SK-N-SH treated with all-trans-retinoic acid at 6 μM for 48 hours (cell line): Measurements from ENCODE around the gene CCDC63.
"Not testable (repeated sequence)": the region's sequence is repeated elsewhere in the genome, so short reads cannot be mapped to it uniquely, and the experiment has no call there.

Experiments used
- ATAC-seq: fragments of 200-7000 bp; cut with Tn5 transposase; 3 replicates; pipeline ENCODE4 v1.9.1; 2020; ENCODE audit warnings: mild to moderate bottlenecking, moderate library complexity
- ARNTL ChIP-seq: fragments of 450-650 bp; formaldehyde crosslinking; IDR thresholded peaks from 2 replicates; pipeline ENCODE4 v1.5.0; 2020; ENCODE audit warnings: low read depth, mild to moderate bottlenecking, moderate library complexity, borderline replicate concordance
- BACH2 ChIP-seq: fragments of 250-450 bp; sonication (Bioruptor Pico); IDR thresholded peaks from 2 replicates; pipeline ENCODE4 v1.9.0; 2021; ENCODE audit warnings: mild to moderate bottlenecking, borderline replicate concordance
- CSDC2 ChIP-seq: fragments of 250-450 bp; sonication (Bioruptor Pico); IDR thresholded peaks from 2 replicates; pipeline ENCODE4 v1.5.0; 2020; ENCODE audit warnings: mild to moderate bottlenecking, moderate library complexity
- GLIS3 ChIP-seq: fragments of 250-450 bp; sonication (Bioruptor Pico); IDR thresholded peaks from 2 replicates; pipeline ENCODE4 v1.5.0; 2020; ENCODE audit warnings: mild to moderate bottlenecking, moderate library complexity
- ISL1 ChIP-seq: fragments of 250-450 bp; sonication (Bioruptor Pico); IDR thresholded peaks from 2 replicates; pipeline ENCODE4 v2.1.2; 2022; ENCODE audit warnings: mild to moderate bottlenecking, moderate library complexity
- OSR1 ChIP-seq: fragments of 250-450 bp; sonication (Bioruptor Pico); IDR thresholded peaks from 2 replicates; pipeline ENCODE4 v1.8.0; 2022; ENCODE audit warnings: moderate library complexity, mild to moderate bottlenecking, inconsistent platforms
- PPARA ChIP-seq: fragments of 250-450 bp; sonication (Bioruptor Pico); IDR thresholded peaks from 2 replicates; pipeline ENCODE4 v1.5.0; 2020; ENCODE audit warnings: mild to moderate bottlenecking, borderline replicate concordance
- TCF4 ChIP-seq: fragments of 250-450 bp; sonication (Bioruptor Pico); IDR thresholded peaks from 2 replicates; pipeline ENCODE4 v1.8.0; 2021; ENCODE audit warnings: mild to moderate bottlenecking, moderate library complexity, borderline replicate concordance
- TOX ChIP-seq: fragments of 250-450 bp; sonication (Bioruptor Pico); IDR thresholded peaks from 2 replicates; pipeline ENCODE4 v1.8.0; 2021; ENCODE audit warnings: mild to moderate bottlenecking, moderate library complexity, borderline replicate concordance
- ZC3H10 ChIP-seq: fragments of 250-450 bp; sonication (Bioruptor Pico); IDR thresholded peaks from 2 replicates; pipeline ENCODE4 v1.5.1; 2021; ENCODE audit warnings: mild to moderate bottlenecking, moderate library complexity
- ZFP3 ChIP-seq: fragments of 250-450 bp; sonication (Bioruptor Pico); IDR thresholded peaks from 2 replicates; pipeline ENCODE4 v1.5.0; 2020; ENCODE audit warnings: mild to moderate bottlenecking, moderate library complexity
- ZFP30 ChIP-seq: fragments of 450-650 bp; formaldehyde crosslinking; IDR thresholded peaks from 2 replicates; pipeline ENCODE4 v1.5.0; 2022; ENCODE audit warnings: mild to moderate bottlenecking, moderate library complexity
- ZNF565 ChIP-seq: fragments of 450-650 bp; formaldehyde crosslinking; conservative IDR thresholded peaks from 2 replicates; pipeline ENCODE4 v1.5.0; 2020; ENCODE audit warnings: low read depth, mild to moderate bottlenecking, moderate library complexity
- ZNF70 ChIP-seq: fragments of 450-650 bp; formaldehyde crosslinking; IDR thresholded peaks from 2 replicates; pipeline ENCODE4 v1.5.0; 2020; ENCODE audit warnings: mild to moderate bottlenecking, moderate library complexity
- ZNF8 ChIP-seq: fragments of 450-650 bp; formaldehyde crosslinking; IDR thresholded peaks from 2 replicates; pipeline ENCODE4 v1.5.0; 2020; ENCODE audit warnings: mild to moderate bottlenecking, moderate library complexity
- TF ChIP-seq, protein P1 (sequence below): fragments of 250-450 bp; sonication (Bioruptor Pico); IDR thresholded peaks from 2 replicates; pipeline ENCODE4 v1.5.0; 2020; ENCODE audit warnings: mild to moderate bottlenecking, moderate library complexity
- TF ChIP-seq, protein P2 (sequence below): fragments of 250-450 bp; sonication (Bioruptor Pico); IDR thresholded peaks from 2 replicates; pipeline ENCODE4 v1.8.0; 2021; ENCODE audit warnings: low read depth, mild to moderate bottlenecking, moderate library complexity, borderline replicate concordance
- TF ChIP-seq, protein P3 (sequence below): fragments of 250-450 bp; sonication (Bioruptor Pico); IDR thresholded peaks from 2 replicates; pipeline ENCODE4 v1.5.1; 2020; ENCODE audit warnings: low read depth, mild to moderate bottlenecking, moderate library complexity
- TF ChIP-seq, protein P4 (sequence below): fragments of 250-450 bp; sonication (Bioruptor Pico); IDR thresholded peaks from 2 replicates; pipeline ENCODE4 v1.5.1; 2021; ENCODE audit warnings: mild to moderate bottlenecking, moderate library complexity
- TF ChIP-seq, protein P5 (sequence below): fragments of 250-450 bp; sonication (Bioruptor Pico); IDR thresholded peaks from 2 replicates; pipeline ENCODE4 v1.8.0; 2020; ENCODE audit warnings: mild to moderate bottlenecking, moderate library complexity, borderline replicate concordance

CCDC63 gene

DNA sequence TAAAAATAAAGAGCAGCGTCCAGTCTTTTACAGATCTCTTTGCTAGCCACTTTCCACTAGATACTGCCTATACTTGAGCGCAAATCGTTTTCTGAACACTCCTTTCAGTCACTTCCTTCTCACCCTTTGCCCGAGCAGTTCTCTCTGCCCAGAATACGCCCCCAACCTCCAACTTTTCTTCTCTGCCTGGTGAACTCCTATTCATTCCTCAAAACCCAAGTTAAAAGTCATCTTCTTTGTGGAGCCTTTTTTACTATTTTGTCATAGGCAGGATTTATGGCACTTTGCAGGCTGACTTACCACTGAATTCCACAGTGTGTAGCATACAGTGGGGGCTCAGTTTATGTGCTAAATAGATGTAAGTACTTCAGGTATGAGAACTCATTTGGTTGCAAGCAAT lies 4.0 kb downstream of the CCDC63 start:
- TF ChIP-seq ZFP3 (CRISPR knock-in tag) (peak; percentile 97), ARNTL (no peak)
- TF ChIP-seq, all 23 proteins: peak for 1
- no peak for ATAC-seq

DNA sequence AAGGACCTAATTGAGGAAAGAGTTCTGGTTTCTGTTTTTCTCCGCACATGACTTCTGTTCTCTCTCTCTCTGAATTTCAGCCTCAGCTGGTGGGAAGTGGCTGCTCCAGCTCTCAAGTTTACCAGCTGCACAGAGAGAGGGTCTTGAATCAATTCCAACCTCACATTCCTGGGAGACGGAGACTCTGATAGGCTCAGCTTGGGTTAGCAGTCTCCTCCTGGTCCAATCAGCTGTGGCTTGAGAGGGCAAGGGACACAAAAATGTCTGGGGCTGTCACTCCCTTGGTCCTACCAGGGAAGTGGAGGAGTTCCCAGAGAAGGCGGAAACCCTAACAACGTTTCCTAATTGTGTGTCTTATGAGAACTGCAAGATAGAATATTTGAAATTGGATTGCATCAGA lies 7.0 kb downstream of the CCDC63 start:
- no peak for ATAC-seq
- TF ChIP-seq, protein P1, sequence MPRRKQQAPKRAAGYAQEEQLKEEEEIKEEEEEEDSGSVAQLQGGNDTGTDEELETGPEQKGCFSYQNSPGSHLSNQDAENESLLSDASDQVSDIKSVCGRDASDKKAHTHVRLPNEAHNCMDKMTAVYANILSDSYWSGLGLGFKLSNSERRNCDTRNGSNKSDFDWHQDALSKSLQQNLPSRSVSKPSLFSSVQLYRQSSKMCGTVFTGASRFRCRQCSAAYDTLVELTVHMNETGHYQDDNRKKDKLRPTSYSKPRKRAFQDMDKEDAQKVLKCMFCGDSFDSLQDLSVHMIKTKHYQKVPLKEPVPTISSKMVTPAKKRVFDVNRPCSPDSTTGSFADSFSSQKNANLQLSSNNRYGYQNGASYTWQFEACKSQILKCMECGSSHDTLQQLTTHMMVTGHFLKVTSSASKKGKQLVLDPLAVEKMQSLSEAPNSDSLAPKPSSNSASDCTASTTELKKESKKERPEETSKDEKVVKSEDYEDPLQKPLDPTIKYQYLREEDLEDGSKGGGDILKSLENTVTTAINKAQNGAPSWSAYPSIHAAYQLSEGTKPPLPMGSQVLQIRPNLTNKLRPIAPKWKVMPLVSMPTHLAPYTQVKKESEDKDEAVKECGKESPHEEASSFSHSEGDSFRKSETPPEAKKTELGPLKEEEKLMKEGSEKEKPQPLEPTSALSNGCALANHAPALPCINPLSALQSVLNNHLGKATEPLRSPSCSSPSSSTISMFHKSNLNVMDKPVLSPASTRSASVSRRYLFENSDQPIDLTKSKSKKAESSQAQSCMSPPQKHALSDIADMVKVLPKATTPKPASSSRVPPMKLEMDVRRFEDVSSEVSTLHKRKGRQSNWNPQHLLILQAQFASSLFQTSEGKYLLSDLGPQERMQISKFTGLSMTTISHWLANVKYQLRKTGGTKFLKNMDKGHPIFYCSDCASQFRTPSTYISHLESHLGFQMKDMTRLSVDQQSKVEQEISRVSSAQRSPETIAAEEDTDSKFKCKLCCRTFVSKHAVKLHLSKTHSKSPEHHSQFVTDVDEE: no peak
- no peak for TF ChIP-seq ZFP3 (CRISPR knock-in tag)
- TF ChIP-seq, protein P2, sequence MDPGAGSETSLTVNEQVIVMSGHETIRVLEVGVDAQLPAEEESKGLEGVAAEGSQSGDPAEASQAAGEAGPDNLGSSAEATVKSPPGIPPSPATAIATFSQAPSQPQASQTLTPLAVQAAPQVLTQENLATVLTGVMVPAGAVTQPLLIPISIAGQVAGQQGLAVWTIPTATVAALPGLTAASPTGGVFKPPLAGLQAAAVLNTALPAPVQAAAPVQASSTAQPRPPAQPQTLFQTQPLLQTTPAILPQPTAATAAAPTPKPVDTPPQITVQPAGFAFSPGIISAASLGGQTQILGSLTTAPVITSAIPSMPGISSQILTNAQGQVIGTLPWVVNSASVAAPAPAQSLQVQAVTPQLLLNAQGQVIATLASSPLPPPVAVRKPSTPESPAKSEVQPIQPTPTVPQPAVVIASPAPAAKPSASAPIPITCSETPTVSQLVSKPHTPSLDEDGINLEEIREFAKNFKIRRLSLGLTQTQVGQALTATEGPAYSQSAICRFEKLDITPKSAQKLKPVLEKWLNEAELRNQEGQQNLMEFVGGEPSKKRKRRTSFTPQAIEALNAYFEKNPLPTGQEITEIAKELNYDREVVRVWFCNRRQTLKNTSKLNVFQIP: no peak
- no peak for TF ChIP-seq PPARA (CRISPR knock-in tag)
- TF ChIP-seq ISL1 (CRISPR knock-in tag): no peak
- TF ChIP-seq TCF4 (CRISPR knock-in tag): no peak
- TF ChIP-seq, protein P3, sequence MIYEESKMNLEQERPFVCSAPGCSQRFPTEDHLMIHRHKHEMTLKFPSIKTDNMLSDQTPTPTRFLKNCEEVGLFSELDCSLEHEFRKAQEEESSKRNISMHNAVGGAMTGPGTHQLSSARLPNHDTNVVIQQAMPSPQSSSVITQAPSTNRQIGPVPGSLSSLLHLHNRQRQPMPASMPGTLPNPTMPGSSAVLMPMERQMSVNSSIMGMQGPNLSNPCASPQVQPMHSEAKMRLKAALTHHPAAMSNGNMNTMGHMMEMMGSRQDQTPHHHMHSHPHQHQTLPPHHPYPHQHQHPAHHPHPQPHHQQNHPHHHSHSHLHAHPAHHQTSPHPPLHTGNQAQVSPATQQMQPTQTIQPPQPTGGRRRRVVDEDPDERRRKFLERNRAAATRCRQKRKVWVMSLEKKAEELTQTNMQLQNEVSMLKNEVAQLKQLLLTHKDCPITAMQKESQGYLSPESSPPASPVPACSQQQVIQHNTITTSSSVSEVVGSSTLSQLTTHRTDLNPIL (CRISPR knock-in tag): no peak
- TF ChIP-seq ZNF565 (CRISPR knock-in tag): no peak
- no peak for TF ChIP-seq ARNTL
- TF ChIP-seq ZC3H10 (CRISPR knock-in tag): no peak
- no peak for TF ChIP-seq TOX (CRISPR knock-in tag)
- TF ChIP-seq ZNF8 (CRISPR knock-in tag): no peak
- TF ChIP-seq CSDC2 (CRISPR knock-in tag): no peak
- no peak for TF ChIP-seq BACH2 (CRISPR knock-in tag)

DNA sequence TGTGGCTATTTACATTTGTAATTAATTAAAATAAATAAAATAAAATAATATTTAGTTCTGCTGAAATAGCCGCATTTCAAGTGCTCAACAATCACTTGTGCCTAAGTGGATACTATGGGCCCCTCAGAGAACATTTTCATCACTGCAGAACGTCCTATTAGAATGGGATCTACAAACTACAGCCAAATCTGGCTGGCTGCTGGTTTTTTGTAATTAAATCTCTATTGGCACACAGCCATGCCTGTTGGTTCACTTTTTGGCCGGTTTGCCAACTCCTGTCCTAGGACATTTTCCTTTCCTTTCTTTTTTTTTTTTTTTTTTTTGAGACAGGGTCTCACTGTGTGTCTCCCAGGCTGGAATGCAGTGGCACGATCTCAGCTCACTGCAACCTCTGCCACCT lies 9.8 kb downstream of the CCDC63 start:
- ATAC-seq: peak; percentile 40; the same call in 1 of the 3 replicates
- TF ChIP-seq ZC3H10 (CRISPR knock-in tag) (no peak), ZNF565 (CRISPR knock-in tag) (no peak), ZFP30 (CRISPR knock-in tag) (no peak), ZNF8 (CRISPR knock-in tag) (no peak), PPARA (CRISPR knock-in tag) (no peak), GLIS3 (CRISPR knock-in tag) (no peak), ISL1 (CRISPR knock-in tag) (no peak)
- TF ChIP-seq, all 23 proteins: peak for 0

DNA sequence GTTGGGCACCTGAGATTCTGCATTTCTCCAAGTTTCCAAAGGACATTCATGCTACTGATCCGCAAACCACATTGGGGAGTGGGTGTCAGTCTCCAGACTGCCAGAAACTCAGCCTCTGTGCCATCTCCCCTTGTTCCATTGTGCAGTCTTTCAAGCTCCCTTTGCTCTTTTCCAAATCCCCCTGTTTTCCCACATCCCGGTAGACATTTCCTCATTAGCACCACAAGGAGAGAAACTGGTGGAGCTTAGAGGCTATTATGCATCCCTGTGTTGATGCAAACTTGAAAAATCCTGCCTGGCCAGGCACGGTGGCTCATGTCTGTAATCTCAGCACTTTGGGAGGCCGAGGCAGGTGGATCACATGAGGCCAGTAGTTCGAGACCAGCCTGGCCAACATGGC lies 10.7 kb downstream of the CCDC63 start:
- TF ChIP-seq ARNTL: no peak
- TF ChIP-seq BACH2 (CRISPR knock-in tag): no peak
- TF ChIP-seq, protein P4, sequence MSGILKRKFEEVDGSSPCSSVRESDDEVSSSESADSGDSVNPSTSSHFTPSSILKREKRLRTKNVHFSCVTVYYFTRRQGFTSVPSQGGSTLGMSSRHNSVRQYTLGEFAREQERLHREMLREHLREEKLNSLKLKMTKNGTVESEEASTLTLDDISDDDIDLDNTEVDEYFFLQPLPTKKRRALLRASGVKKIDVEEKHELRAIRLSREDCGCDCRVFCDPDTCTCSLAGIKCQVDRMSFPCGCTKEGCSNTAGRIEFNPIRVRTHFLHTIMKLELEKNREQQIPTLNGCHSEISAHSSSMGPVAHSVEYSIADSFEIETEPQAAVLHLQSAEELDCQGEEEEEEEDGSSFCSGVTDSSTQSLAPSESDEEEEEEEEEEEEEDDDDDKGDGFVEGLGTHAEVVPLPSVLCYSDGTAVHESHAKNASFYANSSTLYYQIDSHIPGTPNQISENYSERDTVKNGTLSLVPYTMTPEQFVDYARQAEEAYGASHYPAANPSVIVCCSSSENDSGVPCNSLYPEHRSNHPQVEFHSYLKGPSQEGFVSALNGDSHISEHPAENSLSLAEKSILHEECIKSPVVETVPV (CRISPR knock-in tag): no peak
- no peak for TF ChIP-seq ZNF70
- no peak for ATAC-seq

DNA sequence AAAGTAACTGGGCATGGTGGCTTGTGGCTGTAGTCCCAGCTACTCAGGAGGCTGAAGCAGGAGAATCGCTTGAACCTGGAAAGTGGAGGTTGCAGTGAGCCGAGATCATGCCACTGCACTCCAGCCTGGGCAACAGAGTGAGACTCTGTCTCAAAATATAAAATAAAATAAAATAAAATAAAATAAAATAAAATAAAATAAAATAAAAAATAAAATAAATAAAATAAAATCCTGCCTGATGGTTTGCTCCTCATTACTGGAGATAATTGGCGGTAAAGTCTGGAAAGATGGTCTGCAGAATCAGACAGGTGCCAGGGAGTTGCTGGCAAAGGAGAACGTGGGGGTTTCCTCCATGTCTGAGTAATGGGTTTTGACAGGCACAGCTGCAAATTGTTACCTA lies 11.2 kb downstream of the CCDC63 start:
- ATAC-seq: not testable (repeated sequence)

DNA sequence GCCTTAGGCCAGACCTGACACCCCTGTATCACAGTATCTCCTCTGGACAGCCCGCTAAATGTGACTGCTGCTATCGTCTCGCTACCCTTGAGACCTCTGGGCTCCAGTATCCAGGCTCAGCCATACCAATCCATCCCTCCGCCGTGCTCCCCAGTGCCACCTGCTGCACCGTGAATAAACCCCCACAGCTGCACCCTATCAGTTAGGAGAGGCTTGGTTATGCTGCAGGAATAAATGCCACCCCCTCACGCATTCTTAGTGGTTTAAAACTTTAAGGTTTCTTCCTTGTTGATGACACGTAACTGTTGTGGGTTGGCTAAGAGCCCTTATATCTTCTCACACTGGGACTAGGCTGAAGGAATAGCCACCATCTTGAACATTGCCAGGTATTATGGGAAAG lies 12.1 kb downstream of the CCDC63 start:
- TF ChIP-seq OSR1 (CRISPR knock-in tag): no peak
- TF ChIP-seq, protein P4 (CRISPR knock-in tag): no peak
- TF ChIP-seq GLIS3 (CRISPR knock-in tag): no peak
- TF ChIP-seq, protein P5, sequence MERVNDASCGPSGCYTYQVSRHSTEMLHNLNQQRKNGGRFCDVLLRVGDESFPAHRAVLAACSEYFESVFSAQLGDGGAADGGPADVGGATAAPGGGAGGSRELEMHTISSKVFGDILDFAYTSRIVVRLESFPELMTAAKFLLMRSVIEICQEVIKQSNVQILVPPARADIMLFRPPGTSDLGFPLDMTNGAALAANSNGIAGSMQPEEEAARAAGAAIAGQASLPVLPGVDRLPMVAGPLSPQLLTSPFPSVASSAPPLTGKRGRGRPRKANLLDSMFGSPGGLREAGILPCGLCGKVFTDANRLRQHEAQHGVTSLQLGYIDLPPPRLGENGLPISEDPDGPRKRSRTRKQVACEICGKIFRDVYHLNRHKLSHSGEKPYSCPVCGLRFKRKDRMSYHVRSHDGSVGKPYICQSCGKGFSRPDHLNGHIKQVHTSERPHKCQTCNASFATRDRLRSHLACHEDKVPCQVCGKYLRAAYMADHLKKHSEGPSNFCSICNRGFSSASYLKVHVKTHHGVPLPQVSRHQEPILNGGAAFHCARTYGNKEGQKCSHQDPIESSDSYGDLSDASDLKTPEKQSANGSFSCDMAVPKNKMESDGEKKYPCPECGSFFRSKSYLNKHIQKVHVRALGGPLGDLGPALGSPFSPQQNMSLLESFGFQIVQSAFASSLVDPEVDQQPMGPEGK: no peak
- TF ChIP-seq TCF4 (CRISPR knock-in tag): no peak
- TF ChIP-seq ZNF565 (CRISPR knock-in tag): no peak
- no peak for TF ChIP-seq ZFP3 (CRISPR knock-in tag)
- TF ChIP-seq PPARA (CRISPR knock-in tag): no peak
- TF ChIP-seq ARNTL: no peak
- TF ChIP-seq, protein P3 (CRISPR knock-in tag): no peak
- 0 out of 3 replicates have a peak, but pooled peaks have one; percentile 30 for ATAC-seq
